PC-9 (cell line): ENCODE results near the gene PHACTR3. TPM values are rescaled to one million over a fixed set of nuclear protein-coding genes. Genes with fewer than 3 reads are reported as not detected.

Experiments
- BruUV-seq: library from RNA; stranded (reverse); fragments of 400-500 nt; replicated peaks from 2 replicates; lab custom pipeline; 2021; lab: Mats Ljungman, UMichigan
- CTCF ChIA-PET: fragments of 300-600 bp; sonication (Branson Sonifier 250); formaldehyde crosslinking; loops from one replicate; lab custom pipeline; 2022; ENCODE audit warnings: antibody characterized with exemption; lab: Charles Lee
- POLR2A ChIA-PET: fragments of 300-600 bp; sonication (Branson Sonifier 250); formaldehyde crosslinking; loops from one replicate; lab custom pipeline; 2022; ENCODE audit warnings: antibody characterized with exemption; ENCODE audit not compliant: unreplicated experiment; lab: Charles Lee
- DNase-seq, 2 experiments: peaks; one replicate each; pipeline versions ENCODE4 v3.0.0 to v3.0.0-alpha.2; 2015 to 2022; ENCODE audit warnings: mixed read lengths in 1 of 2
- H2AFZ ChIP-seq: fragments of 200-600 bp; sonication (generic); 2 replicates; pipeline ENCODE4 v1.8.1; 2017; ENCODE audit warnings: antibody characterized with exemption
- H3F3A ChIP-seq: fragments of 200-600 bp; sonication (generic); 2 replicates; pipeline ENCODE4 v1.8.1; 2017; ENCODE audit warnings: antibody characterized with exemption, mild to moderate bottlenecking, low read depth; ENCODE audit not compliant: insufficient read depth
- H3K27ac ChIP-seq: fragments of 200-600 bp; sonication (generic); 2 replicates; pipeline ENCODE4 v1.6.1; 2016; ENCODE audit warnings: mixed run types
- H3K27me3 ChIP-seq: fragments of 200-600 bp; sonication (generic); 2 replicates; pipeline ENCODE4 v1.6.1; 2016; ENCODE audit warnings: low read depth, mixed run types; ENCODE audit not compliant: insufficient read depth
- H3K36me3 ChIP-seq: fragments of 200-600 bp; sonication (generic); 2 replicates; pipeline ENCODE4 v1.6.1; 2016; ENCODE audit warnings: low read depth, mixed run types
- H3K4me1 ChIP-seq: fragments of 200-600 bp; sonication (generic); replicated peaks from 2 replicates; pipeline ENCODE4 v1.6.1; 2016; ENCODE audit warnings: mixed run types; ENCODE audit not compliant: insufficient read depth
- H3K4me2 ChIP-seq: fragments of 200-600 bp; sonication (generic); 2 replicates; pipeline ENCODE4 v1.6.1; 2017; ENCODE audit warnings: mixed run types
- H3K4me3 ChIP-seq: fragments of 200-600 bp; sonication (generic); 2 replicates; pipeline ENCODE4 v1.6.1; 2016; ENCODE audit warnings: mixed run types
- H3K79me2 ChIP-seq: fragments of 200-600 bp; sonication (generic); 2 replicates; pipeline ENCODE4 v1.6.1; 2017; ENCODE audit warnings: low read depth, mixed run types
- H3K9me2 ChIP-seq: fragments of 200-600 bp; sonication (generic); 2 replicates; pipeline ENCODE4 v1.8.1; 2017; ENCODE audit warnings: mild to moderate bottlenecking; ENCODE audit not compliant: insufficient read depth
- H3K9me3 ChIP-seq: fragments of 200-600 bp; sonication (generic); 2 replicates; pipeline ENCODE4 v1.8.1; 2016; ENCODE audit warnings: low read depth; ENCODE audit not compliant: insufficient read depth
- H4K20me1 ChIP-seq: fragments of 200-600 bp; sonication (generic); 2 replicates; pipeline ENCODE4 v1.8.1; 2017; ENCODE audit not compliant: insufficient read depth
- EZH2 ChIP-seq: fragments of 200-600 bp; sonication (generic); IDR thresholded peaks from 2 replicates; pipeline ENCODE4 v1.8.0; 2017; ENCODE audit warnings: antibody characterized with exemption, low read depth
- intact Hi-C: fragments of 100-400 bp; cut with micrococcal nuclease; formaldehyde crosslinking; loops from one replicate; pipeline ENCODE4 v1.10.0; 2022; ENCODE audit not compliant: unreplicated experiment
- total RNA-seq: library from RNA; stranded (reverse); gene quantifications from 2 replicates; pipeline ENCODE4 v1.2.3, GENCODE V29; 2021
- TF ChIP-seq, protein P1 (sequence below): fragments of 200-600 bp; sonication (generic); conservative IDR thresholded peaks from 2 replicates; pipeline ENCODE4 v1.6.1; 2017; ENCODE audit warnings: mixed run types, antibody characterized with exemption, mild to moderate bottlenecking, moderate library complexity

Gene PHACTR3
- total RNA-seq, 1 experiment from 2014 or later, result 0.41 TPM

- intact Hi-C loops, result no loop called here
- Histone ChIP-seq H3K36me3 (no peaks in the 10 kb centered on the region), H3K27me3 (peaks cover 44% of the 10 kb centered on the region; the same call in 1 of the 2 replicates), H4K20me1 (no peaks in the 10 kb centered on the region), H3F3A (no peaks in the 10 kb centered on the region), H3K4me1 (no peaks in the 10 kb centered on the region), H3K9me2 (no peaks in the 10 kb centered on the region), H3K4me2 (no peak overlapping the region), H2AFZ (no peak overlapping the region), H3K79me2 (no peaks in the 10 kb centered on the region), H3K27ac (no peak overlapping the region), H3K4me3 (no peak overlapping the region), H3K9me3 (no peaks in the 10 kb centered on the region)
- CTCF ChIA-PET, result interaction anchor here (0.9 kb wide), 1 partner anchor 34 kb away, joined by 3 read pairs; no protein-coding TSS in a partner anchor
- TF ChIP-seq, protein P1, sequence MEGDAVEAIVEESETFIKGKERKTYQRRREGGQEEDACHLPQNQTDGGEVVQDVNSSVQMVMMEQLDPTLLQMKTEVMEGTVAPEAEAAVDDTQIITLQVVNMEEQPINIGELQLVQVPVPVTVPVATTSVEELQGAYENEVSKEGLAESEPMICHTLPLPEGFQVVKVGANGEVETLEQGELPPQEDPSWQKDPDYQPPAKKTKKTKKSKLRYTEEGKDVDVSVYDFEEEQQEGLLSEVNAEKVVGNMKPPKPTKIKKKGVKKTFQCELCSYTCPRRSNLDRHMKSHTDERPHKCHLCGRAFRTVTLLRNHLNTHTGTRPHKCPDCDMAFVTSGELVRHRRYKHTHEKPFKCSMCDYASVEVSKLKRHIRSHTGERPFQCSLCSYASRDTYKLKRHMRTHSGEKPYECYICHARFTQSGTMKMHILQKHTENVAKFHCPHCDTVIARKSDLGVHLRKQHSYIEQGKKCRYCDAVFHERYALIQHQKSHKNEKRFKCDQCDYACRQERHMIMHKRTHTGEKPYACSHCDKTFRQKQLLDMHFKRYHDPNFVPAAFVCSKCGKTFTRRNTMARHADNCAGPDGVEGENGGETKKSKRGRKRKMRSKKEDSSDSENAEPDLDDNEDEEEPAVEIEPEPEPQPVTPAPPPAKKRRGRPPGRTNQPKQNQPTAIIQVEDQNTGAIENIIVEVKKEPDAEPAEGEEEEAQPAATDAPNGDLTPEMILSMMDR, result no peak
- TF ChIP-seq EZH2, result no peak
- BruUV-seq, result no TSS peak
- POLR2A ChIA-PET, result no interaction called here
- DNase-seq, result no peak
These were observed 213.1 kb downstream of the PHACTR3 start for GRCh38 chr20:59817406-59817805.

GRCh38 chr20:59817846-59818615, 213.7 kb downstream of the PHACTR3 start:
- Histone ChIP-seq H3K4me2 (no peak overlapping the region), H3K36me3 (no peaks in the 10 kb centered on the region), H3K9me2 (no peaks in the 10 kb centered on the region), H3K79me2 (no peaks in the 10 kb centered on the region), H2AFZ (no peak overlapping the region), H3K4me1 (no peaks in the 10 kb centered on the region), H3K27ac (no peak overlapping the region), H3F3A (no peaks in the 10 kb centered on the region), H3K9me3 (no peaks in the 10 kb centered on the region), H4K20me1 (no peaks in the 10 kb centered on the region), H3K27me3 (peaks cover 40% of the 10 kb centered on the region; the same call in 1 of the 2 replicates), H3K4me3 (no peak overlapping the region)
- ChIA-PET POLR2A (no interaction called here), CTCF (interaction anchor here (0.9 kb wide), 1 partner anchor 35 kb away, joined by 3 read pairs; no protein-coding TSS in a partner anchor)
- intact Hi-C loops, result no loop called here
- no peak for TF ChIP-seq EZH2
- TF ChIP-seq, protein P1, result no peak
- no TSS peak for BruUV-seq
- no peak for DNase-seq

- H3F3A ChIP-seq, result no peaks in the 10 kb centered on the region
- H3K4me2 ChIP-seq, result no peak overlapping the region
- no peaks in the 10 kb centered on the region for H4K20me1 ChIP-seq
- intact Hi-C loops, result no loop called here
- H3K79me2 ChIP-seq, result no peaks in the 10 kb centered on the region
- H3K27me3 ChIP-seq, result peaks cover 31% of the 10 kb centered on the region; the same call in 1 of the 2 replicates
- H3K4me1 ChIP-seq, result no peaks in the 10 kb centered on the region
- H3K9me3 ChIP-seq, result no peaks in the 10 kb centered on the region
- TF ChIP-seq, protein P1, result no peak
- TF ChIP-seq EZH2, result no peak
- no peak overlapping the region for H2AFZ ChIP-seq
- DNase-seq, result no peak
- H3K27ac ChIP-seq, result no peak overlapping the region
- no TSS peak for BruUV-seq
- no peaks in the 10 kb centered on the region for H3K9me2 ChIP-seq
- no peak overlapping the region for H3K4me3 ChIP-seq
- POLR2A ChIA-PET, result no interaction called here
- no peaks in the 10 kb centered on the region for H3K36me3 ChIP-seq
- CTCF ChIA-PET, result no interaction called here
These were observed 214.6 kb downstream of the PHACTR3 start for GRCh38 chr20:59818911-59819310.
